ENCODE data around the gene RPL36A. TPM values are rescaled to one million over a fixed set of nuclear protein-coding genes. Genes with fewer than 3 reads are reported as not detected.
A peak's percentile ranks its signal among the peaks of the same experiment; 100 is the strongest.

Gene RPL36A
- total RNA-seq, 2 donors from 2014 or later: 369 to 821 TPM

- Histone ChIP-seq H3K36me3 (replicated peaks in 1 of 2; ENCODE audit: insufficient read depth in 1 of 2, low read depth in 2 of 2) (no peaks in the 10 kb centered on the region), H3K4me1 (no peaks in the 10 kb centered on the region), H3K9me3 (no peaks in the 10 kb centered on the region), H3K4me3 (no peak overlapping the region), H3K27me3 (no peaks in the 10 kb centered on the region), H3K27ac (no peak overlapping the region)
- DNase-seq: no peak
- 47 to 70% methylated on average over 4 of the region's 4 CpGs for WGBS, 2 donors
- intact Hi-C loops (cut with DNase I): no loop called here
- TF ChIP-seq POLR2A (IDR thresholded peaks at IDR 0.05) (no peak), CTCF (IDR thresholded peaks at IDR 0.05) (no peak)
- no peak for ATAC-seq
Observed at GRCh38 chrX:101383679-101384205, 7.1 kb upstream of the RPL36A start.

- Histone ChIP-seq H3K4me3 (no peak overlapping the region), H3K9me3 (no peaks in the 10 kb centered on the region), H3K36me3 (replicated peaks in 1 of 2; ENCODE audit: insufficient read depth in 1 of 2, low read depth in 2 of 2) (no peaks in the 10 kb centered on the region), H3K27ac (no peak overlapping the region), H3K4me1 (no peaks in the 10 kb centered on the region), H3K27me3 (no peaks in the 10 kb centered on the region)
- DNase-seq (no peak), ATAC-seq (no peak)
- intact Hi-C loops (cut with DNase I): no loop called here
- 79 to 81% methylated on average over 7 of the region's 7 CpGs for WGBS, 2 donors
- TF ChIP-seq CTCF (IDR thresholded peaks at IDR 0.05) (no peak), POLR2A (IDR thresholded peaks at IDR 0.05) (no peak)
Observed at GRCh38 chrX:101385026-101385684, 5.7 kb upstream of the RPL36A start.

GRCh38 chrX:101385795-101386541 lies 4.8 kb upstream of the RPL36A start, which contains the start of gene BTK:
Gene BTK (minus strand): TSS chrX:101386191. CDS start chrX:101375284, 10,907 bp downstream.
- intact Hi-C loops (cut with DNase I): no loop called here
- peak within 1 kb of the TSS in 1 of 4 donors; percentile 18 for H3K27ac ChIP-seq
- H3K36me3 ChIP-seq (replicated peaks in 1 of 2; ENCODE audit: insufficient read depth in 1 of 2, low read depth in 2 of 2): no peaks in the 10 kb centered on the region
- no peaks in the 10 kb centered on the region for H3K4me1 ChIP-seq
- 60 to 71% methylated on average over 9 of the region's 9 CpGs for WGBS, 2 donors
- TF ChIP-seq POLR2A (IDR thresholded peaks at IDR 0.05): no peak
- TF ChIP-seq CTCF (IDR thresholded peaks at IDR 0.05): no peak
- no peak for ATAC-seq
- no peaks in the 10 kb centered on the region for H3K27me3 ChIP-seq
- H3K9me3 ChIP-seq: no peaks in the 10 kb centered on the region
- H3K4me3 ChIP-seq: no peak within 1 kb of the TSS
- DNase-seq: peak in 1 of 4 donors; percentile 15

GRCh38 chrX:101386542-101386885 lies 4.3 kb upstream of the RPL36A start:
- no peak for TF ChIP-seq POLR2A (IDR thresholded peaks at IDR 0.05)
- TF ChIP-seq CTCF (IDR thresholded peaks at IDR 0.05): no peak
- H3K27ac ChIP-seq: peak overlapping the region in 1 of 4 donors; percentile 18
- peaks cover under 1% of the 10 kb centered on the region for H3K4me1 ChIP-seq
- no peak overlapping the region for H3K4me3 ChIP-seq
- H3K9me3 ChIP-seq: no peaks in the 10 kb centered on the region
- H3K27me3 ChIP-seq: no peaks in the 10 kb centered on the region
- H3K36me3 ChIP-seq (replicated peaks in 1 of 2; ENCODE audit: insufficient read depth in 1 of 2, low read depth in 2 of 2): no peaks in the 10 kb centered on the region
- 39 to 55% methylated on average over 6 of the region's 6 CpGs for WGBS, 2 donors
- DNase-seq: no peak
- ATAC-seq: no peak
- intact Hi-C loops (cut with DNase I): no loop called here

All from body of pancreas (tissue), 4 donors.